ENCODE measurements around the gene DPYD.

Gene DPYD

GRCh38 chr1:97338347-97338746 lies 582.5 kb downstream of the DPYD start:
- Histone ChIP-seq H3K27me3 (ENCODE audit: insufficient read depth, low read depth, severe bottlenecking) (no peaks in the 10 kb centered on the region), H3K9me3 (ENCODE audit: severe bottlenecking) (no peaks in the 10 kb centered on the region), H3K36me3 (no peaks in the 10 kb centered on the region), H3K4me3 (ENCODE audit: low read depth, low read length) (no peak overlapping the region), H3K27ac (no peak overlapping the region)
- no peak for DNase-seq
- TF ChIP-seq CTCF (IDR thresholded peaks at IDR 0.05; ENCODE audit: low read depth, low read length), result no peak

GRCh38 chr1:97337250-97338030 lies 583.4 kb downstream of the DPYD start:
- no peaks in the 10 kb centered on the region for H3K36me3 ChIP-seq
- no peak overlapping the region for H3K4me3 ChIP-seq (ENCODE audit: low read depth, low read length)
- no peak overlapping the region for H3K27ac ChIP-seq
- H3K27me3 ChIP-seq (ENCODE audit: insufficient read depth, low read depth, severe bottlenecking), result no peaks in the 10 kb centered on the region
- no peaks in the 10 kb centered on the region for H3K9me3 ChIP-seq (ENCODE audit: severe bottlenecking)
- no peak for TF ChIP-seq CTCF (IDR thresholded peaks at IDR 0.05; ENCODE audit: low read depth, low read length)
- no peak for DNase-seq

- Histone ChIP-seq H3K27me3 (ENCODE audit: insufficient read depth, low read depth, severe bottlenecking) (no peaks in the 10 kb centered on the region), H3K36me3 (no peaks in the 10 kb centered on the region), H3K4me3 (ENCODE audit: low read depth, low read length) (no peak overlapping the region), H3K27ac (no peak overlapping the region), H3K9me3 (ENCODE audit: severe bottlenecking) (no peaks in the 10 kb centered on the region)
- TF ChIP-seq CTCF (IDR thresholded peaks at IDR 0.05; ENCODE audit: low read depth, low read length), result no peak
- DNase-seq, result no peak
Measured at GRCh38 chr1:97334454-97334853, 586.4 kb downstream of the DPYD start.

- Histone ChIP-seq H3K27me3 (ENCODE audit: insufficient read depth, low read depth, severe bottlenecking) (no peaks in the 10 kb centered on the region), H3K9me3 (ENCODE audit: severe bottlenecking) (no peaks in the 10 kb centered on the region), H3K4me3 (ENCODE audit: low read depth, low read length) (no peak overlapping the region), H3K27ac (no peak overlapping the region), H3K36me3 (no peaks in the 10 kb centered on the region)
- no peak for DNase-seq
- no peak for TF ChIP-seq CTCF (IDR thresholded peaks at IDR 0.05; ENCODE audit: low read depth, low read length)
Measured at GRCh38 chr1:97332716-97333115, 588.1 kb downstream of the DPYD start.

GRCh38 chr1:97331165-97331564 lies 589.7 kb downstream of the DPYD start:
- H3K27ac ChIP-seq, result no peak overlapping the region
- no peaks in the 10 kb centered on the region for H3K36me3 ChIP-seq
- DNase-seq, result no peak
- no peak overlapping the region for H3K4me3 ChIP-seq (ENCODE audit: low read depth, low read length)
- H3K9me3 ChIP-seq (ENCODE audit: severe bottlenecking), result no peaks in the 10 kb centered on the region
- no peak for TF ChIP-seq CTCF (IDR thresholded peaks at IDR 0.05; ENCODE audit: low read depth, low read length)
- H3K27me3 ChIP-seq (ENCODE audit: insufficient read depth, low read depth, severe bottlenecking), result no peaks in the 10 kb centered on the region

- peak; percentile 11 for DNase-seq
- TF ChIP-seq CTCF (IDR thresholded peaks at IDR 0.05; ENCODE audit: low read depth, low read length), result no peak
Measured at GRCh38 chr1:97314685-97315084, 606.1 kb downstream of the DPYD start.

More at GRCh38 chr1:97314685-97315084, 606.1 kb downstream of the DPYD start:
- Histone ChIP-seq H3K27me3 (ENCODE audit: insufficient read depth, low read depth, severe bottlenecking) (no peaks in the 10 kb centered on the region), H3K9me3 (ENCODE audit: severe bottlenecking) (no peaks in the 10 kb centered on the region), H3K4me3 (ENCODE audit: low read depth, low read length) (no peak overlapping the region), H3K27ac (no peak overlapping the region), H3K36me3 (no peaks in the 10 kb centered on the region)
